Choroid plexus epithelial cell (primary cell): ENCODE results near the gene SAP30BP.

ENCODE experiments used
- DNase-seq: peaks from one replicate; pipeline ENCODE4 v3.0.0-alpha.2; 2010; ENCODE audit warnings: low read depth
- H3K4me3 ChIP-seq: 2 replicates; pipeline ENCODE4 v1.5.1; 2011; ENCODE audit warnings: low read depth, mild to moderate bottlenecking, control low read depth, low read length, moderate library complexity
- CTCF ChIP-seq: conservative IDR thresholded peaks from 2 replicates; pipeline ENCODE4 v1.5.1; 2011; ENCODE audit warnings: low read depth, mild to moderate bottlenecking, control low read depth, inconsistent platforms, low read length, moderate library complexity

SAP30BP gene

GRCh38 chr17:75740631-75741077, 73.5 kb downstream of the SAP30BP start:
- no peak overlapping the region for H3K4me3 ChIP-seq
- DNase-seq, result no peak
- TF ChIP-seq CTCF, result no peak

- H3K4me3 ChIP-seq, result no peak overlapping the region
- no peak for TF ChIP-seq CTCF
- DNase-seq, result no peak
Observed at GRCh38 chr17:75742337-75742736, 75.2 kb downstream of the SAP30BP start.

DNA sequence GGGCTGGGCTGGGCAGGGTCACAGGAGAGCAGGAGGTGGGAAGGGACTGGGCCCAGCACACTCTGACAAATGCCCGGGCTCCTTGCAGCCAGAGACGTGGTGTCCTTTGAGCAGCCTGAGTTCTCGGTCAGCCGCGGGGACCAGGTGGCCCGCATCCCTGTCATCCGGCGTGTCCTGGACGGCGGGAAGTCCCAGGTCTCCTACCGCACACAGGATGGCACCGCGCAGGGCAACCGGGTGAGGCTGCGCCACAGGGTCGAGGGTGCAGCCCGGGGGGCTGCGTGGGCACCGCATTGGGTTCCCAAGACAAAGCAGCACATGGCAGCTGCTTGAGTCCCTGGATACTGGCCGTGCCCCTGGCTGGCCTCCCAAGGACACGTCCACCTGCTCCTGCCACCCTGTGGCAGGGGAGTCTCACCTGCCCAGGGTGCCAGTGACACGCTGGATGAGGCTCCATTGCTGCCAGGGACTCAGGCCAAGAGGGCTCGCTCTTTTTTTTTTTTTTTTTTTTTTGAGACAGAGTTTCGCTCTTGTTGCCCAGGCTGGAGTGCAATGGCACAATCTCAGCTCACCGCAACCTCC, 76.6 kb downstream of the SAP30BP start:
- TF ChIP-seq CTCF, result no peak
- DNase-seq, result no peak

DNA sequence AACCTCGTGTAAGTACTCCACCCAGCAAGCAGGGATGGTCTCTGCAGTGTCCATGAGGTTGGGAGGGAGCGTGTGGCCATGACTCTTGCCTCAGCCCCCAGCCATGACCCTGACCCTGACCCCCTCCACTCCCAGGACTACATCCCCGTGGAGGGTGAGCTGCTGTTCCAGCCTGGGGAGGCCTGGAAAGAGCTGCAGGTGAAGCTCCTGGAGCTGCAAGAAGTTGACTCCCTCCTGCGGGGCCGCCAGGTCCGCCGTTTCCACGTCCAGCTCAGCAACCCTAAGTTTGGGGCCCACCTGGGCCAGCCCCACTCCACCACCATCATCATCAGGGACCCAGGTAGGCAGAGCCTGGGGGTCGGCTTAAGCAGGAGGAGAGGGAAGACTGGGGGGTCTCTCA, 81.6 kb downstream of the SAP30BP start:
- no peak for TF ChIP-seq CTCF
- DNase-seq, result no peak
- no peak overlapping the region for H3K4me3 ChIP-seq

More for the DNA sequence above, 76.6 kb downstream of the SAP30BP start:
- no peak overlapping the region for H3K4me3 ChIP-seq

- peak; percentile 90 for TF ChIP-seq CTCF
- DNase-seq, result peak; percentile 77
- no peak overlapping the region for H3K4me3 ChIP-seq
Observed at GRCh38 chr17:75749545-75750389, 82.6 kb downstream of the SAP30BP start.

GRCh38 chr17:75750661-75751423, 83.7 kb downstream of the SAP30BP start:
- no peak for DNase-seq
- no peak for TF ChIP-seq CTCF
- H3K4me3 ChIP-seq, result no peak overlapping the region
